HG03039 (cell line): Measurements from ENCODE around the gene FSTL4.
"Not testable (repeated sequence)": the region's sequence is repeated elsewhere in the genome, so short reads cannot be mapped to it uniquely, and the experiment has no call there.

Experiments used
- ATAC-seq: cut with Tn5 transposase; IDR thresholded peaks from one replicate; pipeline ENCODE4 v1.9.1; 2021; ENCODE audit warnings: mild to moderate bottlenecking, moderate library complexity; ENCODE audit not compliant: unreplicated experiment

Gene FSTL4

GRCh38 chr5:133460172-133460758, 152.1 kb downstream of the FSTL4 start:
- no peak for ATAC-seq

- ATAC-seq, result no peak
Observed at GRCh38 chr5:133459474-133460160, 152.7 kb downstream of the FSTL4 start.

- no peak for ATAC-seq
Observed at GRCh38 chr5:133458435-133458834, 153.9 kb downstream of the FSTL4 start.

- no peak for ATAC-seq
Observed at GRCh38 chr5:133457439-133458355, 154.6 kb downstream of the FSTL4 start.

GRCh38 chr5:133456933-133457402, 155.4 kb downstream of the FSTL4 start:
- no peak for ATAC-seq

- ATAC-seq, result no peak
Observed at GRCh38 chr5:133455676-133456075, 156.7 kb downstream of the FSTL4 start.

- no peak for ATAC-seq
Observed at GRCh38 chr5:133454442-133454841, 157.9 kb downstream of the FSTL4 start.

GRCh38 chr5:133453831-133454230, 158.5 kb downstream of the FSTL4 start:
- no peak for ATAC-seq

GRCh38 chr5:133453084-133453780, 159.1 kb downstream of the FSTL4 start:
- ATAC-seq, result no peak

GRCh38 chr5:133451926-133452325, 160.4 kb downstream of the FSTL4 start:
- ATAC-seq, result no peak

GRCh38 chr5:133450286-133450685, 162.1 kb downstream of the FSTL4 start:
- no peak for ATAC-seq

GRCh38 chr5:133449181-133449580, 163.2 kb downstream of the FSTL4 start:
- no peak for ATAC-seq

GRCh38 chr5:133446440-133446839, 165.9 kb downstream of the FSTL4 start:
- no peak for ATAC-seq

- no peak for ATAC-seq
Observed at GRCh38 chr5:133445744-133446143, 166.6 kb downstream of the FSTL4 start.

- ATAC-seq, result not testable (repeated sequence)
Observed at GRCh38 chr5:133445204-133445603, 167.1 kb downstream of the FSTL4 start.

GRCh38 chr5:133444711-133445110, 167.6 kb downstream of the FSTL4 start:
- ATAC-seq, result no peak

- no peak for ATAC-seq
Observed at GRCh38 chr5:133441166-133441815, 171.1 kb downstream of the FSTL4 start.

- ATAC-seq, result no peak
Observed at GRCh38 chr5:133440467-133441115, 171.8 kb downstream of the FSTL4 start.

- ATAC-seq, result no peak
Observed at GRCh38 chr5:133439859-133440258, 172.5 kb downstream of the FSTL4 start.

GRCh38 chr5:133438487-133438886, 173.9 kb downstream of the FSTL4 start:
- ATAC-seq, result no peak
